AG08396 (cell line): ENCODE measurements around the gene GPR39.
A peak's percentile ranks its signal among the peaks of the same experiment; 100 is the strongest.

ENCODE experiments used
- DNase-seq: peaks from one replicate; pipeline ENCODE4 v3.0.0; 2012; ENCODE audit warnings: low spot score, mixed read lengths

GPR39 gene

GRCh38 chr2:132446444-132446843, 29.8 kb downstream of the GPR39 start:
- no peak for DNase-seq

GRCh38 chr2:132448331-132448730, 31.7 kb downstream of the GPR39 start:
- DNase-seq: no peak

GRCh38 chr2:132448771-132449170, 32.2 kb downstream of the GPR39 start:
- peak; percentile 40 for DNase-seq

- DNase-seq: no peak
Observed at GRCh38 chr2:132449868-132450267, 33.3 kb downstream of the GPR39 start.

GRCh38 chr2:132460781-132461180, 44.2 kb downstream of the GPR39 start:
- DNase-seq: no peak

GRCh38 chr2:132462236-132462635, 45.6 kb downstream of the GPR39 start:
- DNase-seq: no peak

- no peak for DNase-seq
Observed at GRCh38 chr2:132463719-132464118, 47.1 kb downstream of the GPR39 start.

- DNase-seq: no peak
Observed at GRCh38 chr2:132465917-132466316, 49.3 kb downstream of the GPR39 start.

- DNase-seq: no peak
Observed at GRCh38 chr2:132466428-132467028, 49.9 kb downstream of the GPR39 start.

GRCh38 chr2:132468821-132469675, 52.4 kb downstream of the GPR39 start:
- no peak for DNase-seq

- DNase-seq: no peak
Observed at GRCh38 chr2:132470746-132471145, 54.1 kb downstream of the GPR39 start.

GRCh38 chr2:132473174-132473883, 56.7 kb downstream of the GPR39 start:
- DNase-seq: no peak

- DNase-seq: no peak
Observed at GRCh38 chr2:132475615-132476014, 59.0 kb downstream of the GPR39 start.

GRCh38 chr2:132477436-132477835, 60.8 kb downstream of the GPR39 start:
- no peak for DNase-seq

- peak; percentile 16 for DNase-seq
Observed at GRCh38 chr2:132477962-132478361, 61.4 kb downstream of the GPR39 start.

- DNase-seq: no peak
Observed at GRCh38 chr2:132478461-132479105, 62.0 kb downstream of the GPR39 start.

GRCh38 chr2:132479155-132479554, 62.5 kb downstream of the GPR39 start:
- no peak for DNase-seq

GRCh38 chr2:132482821-132483220, 66.2 kb downstream of the GPR39 start:
- no peak for DNase-seq

GRCh38 chr2:132484144-132484543, 67.5 kb downstream of the GPR39 start:
- DNase-seq: no peak

GRCh38 chr2:132488491-132488890, 71.9 kb downstream of the GPR39 start:
- DNase-seq: no peak

- peak; percentile 65 for DNase-seq
Observed at GRCh38 chr2:132489150-132489549, 72.5 kb downstream of the GPR39 start.

- no peak for DNase-seq
Observed at GRCh38 chr2:132495881-132496280, 79.3 kb downstream of the GPR39 start.
